IMR-90 (cell line): Measurements from ENCODE around the gene ATF6B. TPM values are rescaled to one million over a fixed set of nuclear protein-coding genes. Genes with fewer than 3 reads are reported as not detected.

Experiments
- ATAC-seq: fragments of 200-7000 bp; cut with Tn5 transposase; 2 replicates; pipeline ENCODE4 v1.9.1; 2020; ENCODE audit warnings: low read depth, mild to moderate bottlenecking, moderate library complexity
- BruUV-seq: library from RNA; stranded (reverse); fragments of 400-500 nt; replicated peaks from 2 replicates; lab custom pipeline; 2021; lab: Mats Ljungman, UMichigan
- CTCF ChIA-PET: fragments of 300-600 bp; formaldehyde crosslinking; extraction: SDS; loops from one replicate; lab custom pipeline; 2021; ENCODE audit warnings: antibody characterized with exemption; lab: Yijun Ruan, JAX
- POLR2A ChIA-PET: fragments of 300-600 bp; sonication (Branson Sonifier 250); formaldehyde crosslinking; loops from one replicate; lab custom pipeline; 2022; ENCODE audit warnings: antibody characterized with exemption; ENCODE audit not compliant: unreplicated experiment; lab: Charles Lee
- DNase-seq: peaks from one replicate; pipeline ENCODE4 v3.0.0; 2013
- H2AFZ ChIP-seq: replicated peaks from 2 replicates; pipeline ENCODE3; 2013; ENCODE audit warnings: low read length, mild to moderate bottlenecking; ENCODE audit not compliant: poor library complexity
- H2AK5ac ChIP-seq: 2 replicates; pipeline ENCODE4 v1.6.1; 2013; ENCODE audit warnings: low read depth, low read length, inconsistent platforms
- H2AK9ac ChIP-seq: replicated peaks from 2 replicates; pipeline ENCODE3; 2013; ENCODE audit warnings: mild to moderate bottlenecking, low read depth, low read length, moderate library complexity; ENCODE audit not compliant: poor library complexity
- H2BK120ac ChIP-seq: 2 replicates; pipeline ENCODE4 v1.6.1; 2013; ENCODE audit warnings: low read depth, low read length, inconsistent platforms
- H2BK15ac ChIP-seq: 3 replicates; pipeline ENCODE4 v1.6.1; 2013; ENCODE audit warnings: low read depth, low read length, inconsistent platforms
- H2BK20ac ChIP-seq: 2 replicates; pipeline ENCODE4 v1.6.1; 2013; ENCODE audit warnings: low read depth, mild to moderate bottlenecking, inconsistent platforms, low read length, moderate library complexity
- H2BK5ac ChIP-seq: 2 replicates; pipeline ENCODE4 v1.6.1; 2013; ENCODE audit warnings: mild to moderate bottlenecking, low read depth, low read length, inconsistent platforms; ENCODE audit not compliant: poor library complexity, severe bottlenecking
- H3K14ac ChIP-seq: replicated peaks from 2 replicates; pipeline ENCODE4 v1.6.1; 2013; ENCODE audit warnings: low read depth, low read length, inconsistent platforms
- H3K18ac ChIP-seq: 2 replicates; pipeline ENCODE4 v1.6.1; 2013; ENCODE audit warnings: low read depth, low read length, control low read depth
- H3K23ac ChIP-seq: 2 replicates; pipeline ENCODE4 v1.6.1; 2013; ENCODE audit warnings: low read depth, low read length, inconsistent platforms
- H3K27ac ChIP-seq: 2 replicates; pipeline ENCODE4 v1.5.1; 2013; ENCODE audit warnings: mild to moderate bottlenecking, control low read depth, low read length; ENCODE audit not compliant: insufficient read depth
- H3K27me3 ChIP-seq: 2 replicates; pipeline ENCODE4 v1.6.1; 2013; ENCODE audit warnings: low read length; ENCODE audit not compliant: control insufficient read depth, insufficient read depth
- H3K36me3 ChIP-seq: 2 replicates; pipeline ENCODE4 v1.6.1; 2013; ENCODE audit warnings: low read length, mixed read lengths; ENCODE audit not compliant: control insufficient read depth, insufficient read depth
- H3K4ac ChIP-seq: 2 replicates; pipeline ENCODE4 v1.6.1; 2013; ENCODE audit warnings: low read depth, low read length, inconsistent platforms
- H3K4me1 ChIP-seq: 2 replicates; pipeline ENCODE4 v1.6.1; 2013; ENCODE audit warnings: low read length, mixed read lengths; ENCODE audit not compliant: control insufficient read depth, insufficient read depth
- H3K4me2 ChIP-seq: 2 replicates; pipeline ENCODE4 v1.6.1; 2013; ENCODE audit warnings: low read depth, mild to moderate bottlenecking, control low read depth, low read length, moderate library complexity
- H3K4me3 ChIP-seq: 2 replicates; pipeline ENCODE4 v1.5.1; 2013; ENCODE audit warnings: low read depth, mild to moderate bottlenecking, control low read depth, low read length, moderate library complexity; ENCODE audit not compliant: insufficient read depth
- H3K56ac ChIP-seq: 2 replicates; pipeline ENCODE4 v1.6.1; 2013; ENCODE audit warnings: low read length, inconsistent platforms; ENCODE audit not compliant: insufficient read depth; ENCODE audit errors: extremely low read depth
- H3K79me1 ChIP-seq, 2 experiments: 2 replicates each; pipeline ENCODE4 v1.6.1; 2013; ENCODE audit warnings: low read length in 2 of 2, inconsistent platforms in 1 of 2, low read depth in 1 of 2
- H3K9ac ChIP-seq: 2 replicates; pipeline ENCODE4 v1.6.1; 2013; ENCODE audit warnings: low read depth, low read length, control low read depth
- H3K9me1 ChIP-seq: 2 replicates; pipeline ENCODE4 v1.6.1; 2013; ENCODE audit warnings: low read length, inconsistent platforms; ENCODE audit not compliant: insufficient read depth
- H3K9me3 ChIP-seq: 2 replicates; pipeline ENCODE4 v1.6.1; 2013; ENCODE audit warnings: low read length; ENCODE audit not compliant: control insufficient read depth, insufficient read depth
- H4K20me1 ChIP-seq: 2 replicates; pipeline ENCODE4 v1.6.1; 2013; ENCODE audit warnings: low read length, inconsistent platforms; ENCODE audit not compliant: insufficient read depth
- H4K5ac ChIP-seq: 2 replicates; pipeline ENCODE4 v1.6.1; 2013; ENCODE audit warnings: mild to moderate bottlenecking, low read depth, low read length, control low read depth
- H4K8ac ChIP-seq, 2 experiments: 2 replicates each; pipeline ENCODE4 v1.6.1; 2013; ENCODE audit warnings: low read depth in 2 of 2, low read length in 2 of 2, control low read depth in 1 of 2, inconsistent platforms in 1 of 2
- H4K91ac ChIP-seq: 2 replicates; pipeline ENCODE4 v1.6.1; 2013; ENCODE audit warnings: low read depth, low read length, inconsistent platforms; ENCODE audit not compliant: insufficient read depth
- CEBPB ChIP-seq: IDR thresholded peaks from 2 replicates; pipeline ENCODE4 v1.6.1; 2012; ENCODE audit warnings: low read depth, low read length, improper control_type of control experiment
- CHD1 ChIP-seq: IDR thresholded peaks from 2 replicates; pipeline ENCODE4 v1.6.1; 2012; ENCODE audit warnings: low read depth, low read length, improper control_type of control experiment
- FOS ChIP-seq: fragments of 150-350 bp; IDR thresholded peaks from 2 replicates; pipeline ENCODE4 v1.6.1; 2016; ENCODE audit warnings: low read depth, low read length
- NFE2L2 ChIP-seq: fragments of 150-350 bp; IDR thresholded peaks from 2 replicates; pipeline ENCODE4 v1.6.1; 2016; ENCODE audit warnings: low read depth, mild to moderate bottlenecking, low read length
- POLR2A ChIP-seq: IDR thresholded peaks from 2 replicates; pipeline ENCODE4 v1.6.1; 2012; ENCODE audit warnings: mild to moderate bottlenecking, low read depth, low read length
- RFX5 ChIP-seq: IDR thresholded peaks from 2 replicates; pipeline ENCODE4 v1.8.0; 2012; ENCODE audit warnings: low read depth, mild to moderate bottlenecking, low read length, moderate library complexity
- SMC3 ChIP-seq: fragments of 150-350 bp; IDR thresholded peaks from 2 replicates; pipeline ENCODE4 v1.6.1; 2016; ENCODE audit warnings: low read depth, mild to moderate bottlenecking, antibody characterized with exemption, low read length, moderate library complexity
- WGBS, 2 experiments: methylation state at CpG; one replicate each; pipeline versions ENCODE4 v1.1.5 to v1.1.7; 2013; ENCODE audit warnings: missing lambda C conversion rate in 2 of 2; ENCODE audit not compliant: insufficient read length in 1 of 2; ENCODE audit errors: extremely low coverage in 2 of 2; 5-methylcytosine and 5-hydroxymethylcytosine counted together
- dilution Hi-C: fragments of 300-500 bp; cut with HindIII; formaldehyde crosslinking; loops from one replicate; pipeline ENCODE4 v1.14.3; 2018; ENCODE audit warnings: low sequenced_read_pairs; ENCODE audit not compliant: unreplicated experiment
- in situ Hi-C: fragments of 300-500 bp; cut with MboI; formaldehyde crosslinking; loops from 3 replicates; pipeline ENCODE4 v1.14.3; 2019; ENCODE audit warnings: low sequenced_read_pairs, inconsistent platforms, mixed read lengths
- intact Hi-C: fragments of 100-400 bp; cut with micrococcal nuclease; formaldehyde crosslinking; loops from 2 replicates; pipeline ENCODE4 v1.10.0; 2022
- polyA plus RNA-seq, 3 experiments: library from polyadenylated mRNA; depleted of rRNA; stranded (reverse); fragments of >200 nt; gene quantifications; 2 replicates each; pipeline ENCODE4 v1.2.3, GENCODE V29; 2012; ENCODE audit warnings: low replicate concordance in 1 of 3
- total RNA-seq: library from RNA; depleted of rRNA; stranded (reverse); fragments of >200 nt; gene quantifications from 2 replicates; pipeline ENCODE4 v1.2.3, GENCODE V29; 2012

ATF6B gene
- total and polyA plus RNA-seq, 2 of the 4 experiments (the other 2 are of a cell fraction) = 7.9 to 69.6 TPM

DNA sequence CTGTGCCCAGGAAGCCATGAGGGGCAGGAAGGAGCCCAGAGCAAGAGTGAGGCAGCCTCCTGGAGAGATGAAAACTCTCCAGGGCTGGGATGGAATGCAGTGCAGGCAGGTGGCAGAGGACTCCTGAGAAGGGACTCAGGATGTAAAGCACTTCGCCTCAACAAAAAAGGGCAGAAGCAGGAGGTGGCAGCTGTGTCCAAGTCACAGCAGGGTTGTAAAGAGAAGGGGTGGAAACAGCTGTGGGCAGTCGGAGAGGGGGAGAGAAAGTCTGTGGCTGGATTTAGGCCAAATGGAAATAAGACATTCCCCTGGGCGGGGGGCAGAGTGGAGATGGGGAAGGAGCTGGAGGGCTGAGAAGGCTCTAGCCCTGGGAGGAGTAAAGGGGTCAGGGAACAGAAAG lies 54.9 kb downstream of the ATF6B start:
- intact Hi-C loops = no loop called here
- CTCF ChIA-PET = no interaction called here
- Histone ChIP-seq H3K4me3 (no peak overlapping the region), H2BK15ac (no peak overlapping the region), H3K23ac (no peak overlapping the region), H3K18ac (no peak overlapping the region), H3K14ac (no peak overlapping the region), H2AK9ac (no peak overlapping the region), H3K4me2 (no peak overlapping the region), H3K4ac (no peak overlapping the region), H2AFZ (no peak overlapping the region), H3K9me3 (no peaks in the 10 kb centered on the region), H2BK5ac (no peak overlapping the region), H3K4me1 (peaks cover 12% of the 10 kb centered on the region), H3K27me3 (peaks cover 11% of the 10 kb centered on the region), H4K8ac (no peak overlapping the region), H2AK5ac (no peak overlapping the region; the same call in 1 of the 2 replicates), H4K91ac (no peak overlapping the region), H4K20me1 (peaks cover 5% of the 10 kb centered on the region; the same call in 1 of the 2 replicates), H3K9ac (no peak overlapping the region), H3K79me1 (no peaks in the 10 kb centered on the region), H2BK20ac (no peak overlapping the region), H2BK120ac (no peak overlapping the region), H3K9me1 (peaks cover 8% of the 10 kb centered on the region; the same call in 1 of the 2 replicates), H4K5ac (no peak overlapping the region), H3K27ac (no peak overlapping the region), H3K56ac (no peak overlapping the region), H3K36me3 (no peaks in the 10 kb centered on the region)
- POLR2A ChIA-PET = no interaction called here
- no peak for ATAC-seq
- dilution Hi-C loops = no loop called here
- no peak for TF ChIP-seq RFX5
- TF ChIP-seq NFE2L2 = no peak
- no peak for TF ChIP-seq CEBPB
- TF ChIP-seq FOS = no peak
- TF ChIP-seq CHD1 = no peak
- no peak for TF ChIP-seq SMC3
- TF ChIP-seq POLR2A = no peak
- no peak for DNase-seq
- in situ Hi-C loops = no loop called here
- WGBS, 2 experiments = 100% methylated on average over 1 of the region's 3 CpGs; no CpG with 5 or more reads in 1 of the 2 experiments
- no TSS peak for BruUV-seq
